ENCODE measurements around the gene ALG1L2.

DNA sequence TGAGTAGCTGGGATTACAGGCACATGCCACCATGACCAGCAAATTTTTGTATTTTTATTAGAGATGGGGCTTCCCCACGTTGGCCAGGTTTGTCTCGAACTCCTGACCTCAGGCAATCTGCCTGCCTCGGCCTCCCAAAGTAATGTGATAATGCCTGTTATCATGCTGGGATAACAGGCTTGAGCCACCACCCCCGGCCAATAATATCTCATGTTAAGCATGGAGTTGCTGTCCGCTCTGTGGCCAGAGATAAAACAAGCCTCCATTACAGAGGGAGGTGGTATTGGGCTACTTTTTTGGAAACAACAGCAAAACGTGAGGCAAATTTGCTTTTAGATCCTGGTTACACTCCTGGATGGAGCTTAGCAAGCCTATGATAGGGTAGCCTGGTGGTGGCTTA is 32.9 kb upstream of the ALG1L2 start:
- TF ChIP-seq, protein P1, sequence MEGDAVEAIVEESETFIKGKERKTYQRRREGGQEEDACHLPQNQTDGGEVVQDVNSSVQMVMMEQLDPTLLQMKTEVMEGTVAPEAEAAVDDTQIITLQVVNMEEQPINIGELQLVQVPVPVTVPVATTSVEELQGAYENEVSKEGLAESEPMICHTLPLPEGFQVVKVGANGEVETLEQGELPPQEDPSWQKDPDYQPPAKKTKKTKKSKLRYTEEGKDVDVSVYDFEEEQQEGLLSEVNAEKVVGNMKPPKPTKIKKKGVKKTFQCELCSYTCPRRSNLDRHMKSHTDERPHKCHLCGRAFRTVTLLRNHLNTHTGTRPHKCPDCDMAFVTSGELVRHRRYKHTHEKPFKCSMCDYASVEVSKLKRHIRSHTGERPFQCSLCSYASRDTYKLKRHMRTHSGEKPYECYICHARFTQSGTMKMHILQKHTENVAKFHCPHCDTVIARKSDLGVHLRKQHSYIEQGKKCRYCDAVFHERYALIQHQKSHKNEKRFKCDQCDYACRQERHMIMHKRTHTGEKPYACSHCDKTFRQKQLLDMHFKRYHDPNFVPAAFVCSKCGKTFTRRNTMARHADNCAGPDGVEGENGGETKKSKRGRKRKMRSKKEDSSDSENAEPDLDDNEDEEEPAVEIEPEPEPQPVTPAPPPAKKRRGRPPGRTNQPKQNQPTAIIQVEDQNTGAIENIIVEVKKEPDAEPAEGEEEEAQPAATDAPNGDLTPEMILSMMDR (IDR thresholded peaks at IDR 0.05), result no peak
- TF ChIP-seq YY1 (IDR thresholded peaks at IDR 0.05; ENCODE audit: low read depth), result no peak
- TF ChIP-seq, protein P2, sequence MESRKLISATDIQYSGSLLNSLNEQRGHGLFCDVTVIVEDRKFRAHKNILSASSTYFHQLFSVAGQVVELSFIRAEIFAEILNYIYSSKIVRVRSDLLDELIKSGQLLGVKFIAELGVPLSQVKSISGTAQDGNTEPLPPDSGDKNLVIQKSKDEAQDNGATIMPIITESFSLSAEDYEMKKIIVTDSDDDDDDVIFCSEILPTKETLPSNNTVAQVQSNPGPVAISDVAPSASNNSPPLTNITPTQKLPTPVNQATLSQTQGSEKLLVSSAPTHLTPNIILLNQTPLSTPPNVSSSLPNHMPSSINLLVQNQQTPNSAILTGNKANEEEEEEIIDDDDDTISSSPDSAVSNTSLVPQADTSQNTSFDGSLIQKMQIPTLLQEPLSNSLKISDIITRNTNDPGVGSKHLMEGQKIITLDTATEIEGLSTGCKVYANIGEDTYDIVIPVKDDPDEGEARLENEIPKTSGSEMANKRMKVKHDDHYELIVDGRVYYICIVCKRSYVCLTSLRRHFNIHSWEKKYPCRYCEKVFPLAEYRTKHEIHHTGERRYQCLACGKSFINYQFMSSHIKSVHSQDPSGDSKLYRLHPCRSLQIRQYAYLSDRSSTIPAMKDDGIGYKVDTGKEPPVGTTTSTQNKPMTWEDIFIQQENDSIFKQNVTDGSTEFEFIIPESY (IDR thresholded peaks at IDR 0.05; ENCODE audit: borderline replicate concordance, low read depth), result no peak
- TF ChIP-seq, protein P3, sequence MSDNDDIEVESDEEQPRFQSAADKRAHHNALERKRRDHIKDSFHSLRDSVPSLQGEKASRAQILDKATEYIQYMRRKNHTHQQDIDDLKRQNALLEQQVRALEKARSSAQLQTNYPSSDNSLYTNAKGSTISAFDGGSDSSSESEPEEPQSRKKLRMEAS (IDR thresholded peaks at IDR 0.05; ENCODE audit: low read depth), result no peak
- TF ChIP-seq, protein P4, sequence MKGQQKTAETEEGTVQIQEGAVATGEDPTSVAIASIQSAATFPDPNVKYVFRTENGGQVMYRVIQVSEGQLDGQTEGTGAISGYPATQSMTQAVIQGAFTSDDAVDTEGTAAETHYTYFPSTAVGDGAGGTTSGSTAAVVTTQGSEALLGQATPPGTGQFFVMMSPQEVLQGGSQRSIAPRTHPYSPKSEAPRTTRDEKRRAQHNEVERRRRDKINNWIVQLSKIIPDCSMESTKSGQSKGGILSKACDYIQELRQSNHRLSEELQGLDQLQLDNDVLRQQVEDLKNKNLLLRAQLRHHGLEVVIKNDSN (IDR thresholded peaks at IDR 0.05; ENCODE audit: borderline replicate concordance, low read depth), result no peak
- no peak for TF ChIP-seq JUND (IDR thresholded peaks at IDR 0.05)
- TF ChIP-seq, protein P5, sequence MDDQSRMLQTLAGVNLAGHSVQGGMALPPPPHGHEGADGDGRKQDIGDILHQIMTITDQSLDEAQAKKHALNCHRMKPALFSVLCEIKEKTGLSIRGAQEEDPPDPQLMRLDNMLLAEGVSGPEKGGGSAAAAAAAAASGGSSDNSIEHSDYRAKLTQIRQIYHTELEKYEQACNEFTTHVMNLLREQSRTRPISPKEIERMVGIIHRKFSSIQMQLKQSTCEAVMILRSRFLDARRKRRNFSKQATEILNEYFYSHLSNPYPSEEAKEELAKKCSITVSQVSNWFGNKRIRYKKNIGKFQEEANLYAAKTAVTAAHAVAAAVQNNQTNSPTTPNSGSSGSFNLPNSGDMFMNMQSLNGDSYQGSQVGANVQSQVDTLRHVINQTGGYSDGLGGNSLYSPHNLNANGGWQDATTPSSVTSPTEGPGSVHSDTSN (IDR thresholded peaks at IDR 0.05), result no peak
- TF ChIP-seq EZH2phosphoT487 (IDR thresholded peaks at IDR 0.05; ENCODE audit: borderline replicate concordance, low read depth), result no peak
- no peak for TF ChIP-seq GABPA (IDR thresholded peaks at IDR 0.05; ENCODE audit: low read depth)
- no peak for TF ChIP-seq RXRA (IDR thresholded peaks at IDR 0.05; ENCODE audit: borderline replicate concordance, low read depth)
- no peak for TF ChIP-seq GATA2 (CRISPR knock-in tag; IDR thresholded peaks at IDR 0.05)
- TF ChIP-seq RAD21 (IDR thresholded peaks at IDR 0.05; ENCODE audit: low read length), result no peak

Measured in SK-N-SH (cell line).